B cell (primary cell): ENCODE results near the gene ATP6V1B1.

Experiments
- EZH2 ChIP-seq: IDR thresholded peaks from 2 replicates; pipeline ENCODE4 v1.6.1; 2012; ENCODE audit warnings: borderline replicate concordance, low read depth, mild to moderate bottlenecking, moderate library complexity, low read length; ENCODE audit not compliant: insufficient read depth, poor library complexity, severe bottlenecking
- TF ChIP-seq, protein P1 (sequence below): fragments of 200-600 bp; IDR thresholded peaks from one replicate; pipeline ENCODE4 v1.8.0; 2022; ENCODE audit warnings: antibody characterized with exemption, mild to moderate bottlenecking

- TF ChIP-seq, protein P1, sequence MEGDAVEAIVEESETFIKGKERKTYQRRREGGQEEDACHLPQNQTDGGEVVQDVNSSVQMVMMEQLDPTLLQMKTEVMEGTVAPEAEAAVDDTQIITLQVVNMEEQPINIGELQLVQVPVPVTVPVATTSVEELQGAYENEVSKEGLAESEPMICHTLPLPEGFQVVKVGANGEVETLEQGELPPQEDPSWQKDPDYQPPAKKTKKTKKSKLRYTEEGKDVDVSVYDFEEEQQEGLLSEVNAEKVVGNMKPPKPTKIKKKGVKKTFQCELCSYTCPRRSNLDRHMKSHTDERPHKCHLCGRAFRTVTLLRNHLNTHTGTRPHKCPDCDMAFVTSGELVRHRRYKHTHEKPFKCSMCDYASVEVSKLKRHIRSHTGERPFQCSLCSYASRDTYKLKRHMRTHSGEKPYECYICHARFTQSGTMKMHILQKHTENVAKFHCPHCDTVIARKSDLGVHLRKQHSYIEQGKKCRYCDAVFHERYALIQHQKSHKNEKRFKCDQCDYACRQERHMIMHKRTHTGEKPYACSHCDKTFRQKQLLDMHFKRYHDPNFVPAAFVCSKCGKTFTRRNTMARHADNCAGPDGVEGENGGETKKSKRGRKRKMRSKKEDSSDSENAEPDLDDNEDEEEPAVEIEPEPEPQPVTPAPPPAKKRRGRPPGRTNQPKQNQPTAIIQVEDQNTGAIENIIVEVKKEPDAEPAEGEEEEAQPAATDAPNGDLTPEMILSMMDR = no peak
- no peak for TF ChIP-seq EZH2
These were observed 4.3 kb downstream of the ATP6V1B1 start for GRCh38 chr2:70939839-70940580.
